ENCODE measurements around the gene NT5E.

- TF ChIP-seq CTCF (conservative IDR thresholded peaks at IDR 0.05), result no peak
- no peak for TF ChIP-seq ZFX (IDR thresholded peaks at IDR 0.05)
Measured at GRCh38 chr6:85463621-85464259, 13.9 kb downstream of the NT5E start.

Data from C4-2B (cell line).